Activated T-cell treated with anti-CD3 and anti-CD28 coated beads, Interleukin-2, amount 50 U/mL, for 24 hours (primary cell): ENCODE data around the gene EEFSEC.
"Not testable (repeated sequence)": the region's sequence is repeated elsewhere in the genome, so short reads cannot be mapped to it uniquely, and the experiment has no call there.

Experiments used
- DNase-seq: peaks from one replicate; pipeline ENCODE4 v3.0.0-alpha.2; 2020
- H3K27ac Mint-ChIP-seq: 2 replicates; pipeline ENCODE4 v1.8.0; 2020; ENCODE audit warnings: mild to moderate bottlenecking, mixed read lengths
- H3K27me3 Mint-ChIP-seq: 2 replicates; pipeline ENCODE4 v1.8.0; 2020; ENCODE audit warnings: mixed read lengths
- H3K36me3 Mint-ChIP-seq: 2 replicates; pipeline ENCODE4 v1.8.0; 2020; ENCODE audit warnings: low read depth, mixed read lengths
- H3K4me1 Mint-ChIP-seq: 2 replicates; pipeline ENCODE4 v1.8.0; 2020; ENCODE audit warnings: low read depth, mixed read lengths
- H3K4me3 Mint-ChIP-seq: 2 replicates; pipeline ENCODE4 v1.8.0; 2020; ENCODE audit warnings: mild to moderate bottlenecking, moderate library complexity, mixed read lengths
- H3K9me3 Mint-ChIP-seq: 2 replicates; pipeline ENCODE4 v1.8.0; 2020; ENCODE audit warnings: mixed read lengths

Gene EEFSEC

GRCh38 chr3:128143496-128143895 lies 9.8 kb upstream of the EEFSEC start:
- no peaks in the 10 kb centered on the region for H3K27me3 Mint-ChIP-seq
- no peaks in the 10 kb centered on the region for H3K4me1 Mint-ChIP-seq

GRCh38 chr3:128144512-128145187 lies 8.6 kb upstream of the EEFSEC start:
- Mint-ChIP-seq H3K4me3 (no peak overlapping the region), H3K4me1 (no peaks in the 10 kb centered on the region), H3K27ac (no peak overlapping the region), H3K27me3 (no peaks in the 10 kb centered on the region), H3K9me3 (no peaks in the 10 kb centered on the region), H3K36me3 (no peaks in the 10 kb centered on the region)
- no peak for DNase-seq

More at GRCh38 chr3:128143496-128143895, 9.8 kb upstream of the EEFSEC start:
- Mint-ChIP-seq H3K36me3 (no peaks in the 10 kb centered on the region), H3K9me3 (no peaks in the 10 kb centered on the region), H3K4me3 (no peak overlapping the region), H3K27ac (no peak overlapping the region)
- no peak for DNase-seq

- H3K36me3 Mint-ChIP-seq = no peaks in the 10 kb centered on the region
- no peak overlapping the region for H3K4me3 Mint-ChIP-seq
- H3K4me1 Mint-ChIP-seq = no peaks in the 10 kb centered on the region
- no peaks in the 10 kb centered on the region for H3K27me3 Mint-ChIP-seq
- H3K27ac Mint-ChIP-seq = no peak overlapping the region
- DNase-seq = no peak
- H3K9me3 Mint-ChIP-seq = no peaks in the 10 kb centered on the region
Measured at GRCh38 chr3:128145279-128145678, 8.0 kb upstream of the EEFSEC start.

- no peaks in the 10 kb centered on the region for H3K36me3 Mint-ChIP-seq
- no peaks in the 10 kb centered on the region for H3K4me1 Mint-ChIP-seq
- no peaks in the 10 kb centered on the region for H3K9me3 Mint-ChIP-seq
- H3K27ac Mint-ChIP-seq = no peak overlapping the region
- no peak overlapping the region for H3K4me3 Mint-ChIP-seq
- DNase-seq = no peak
- H3K27me3 Mint-ChIP-seq = no peaks in the 10 kb centered on the region
Measured at GRCh38 chr3:128146201-128146600, 7.1 kb upstream of the EEFSEC start.

GRCh38 chr3:128149650-128150049 lies 3.6 kb upstream of the EEFSEC start:
- peaks cover 13% of the 10 kb centered on the region for H3K4me1 Mint-ChIP-seq
- H3K27ac Mint-ChIP-seq = no peak overlapping the region
- peaks cover 3% of the 10 kb centered on the region for H3K9me3 Mint-ChIP-seq
- peaks cover 9% of the 10 kb centered on the region for H3K36me3 Mint-ChIP-seq
- no peak overlapping the region for H3K4me3 Mint-ChIP-seq
- no peaks in the 10 kb centered on the region for H3K27me3 Mint-ChIP-seq
- no peak for DNase-seq

- DNase-seq = no peak
- Mint-ChIP-seq H3K9me3 (peaks cover 3% of the 10 kb centered on the region), H3K4me3 (peak overlapping the region; percentile 30), H3K36me3 (peaks cover 23% of the 10 kb centered on the region), H3K27ac (peak overlapping the region; percentile 2), H3K4me1 (peaks cover 31% of the 10 kb centered on the region), H3K27me3 (no peaks in the 10 kb centered on the region)
Measured at GRCh38 chr3:128151758-128152274, 1.5 kb upstream of the EEFSEC start.

- H3K9me3 Mint-ChIP-seq = peaks cover 3% of the 10 kb centered on the region
- H3K36me3 Mint-ChIP-seq = peaks cover 30% of the 10 kb centered on the region
- H3K27me3 Mint-ChIP-seq = no peaks in the 10 kb centered on the region
- H3K4me3 Mint-ChIP-seq = peak overlapping the region; percentile 85
- peak overlapping the region; percentile 96 for H3K27ac Mint-ChIP-seq
- peaks cover 33% of the 10 kb centered on the region for H3K4me1 Mint-ChIP-seq
- no peak for DNase-seq
Measured at GRCh38 chr3:128152419-128153155, 694 bp upstream of the EEFSEC start.

GRCh38 chr3:128154354-128154753 lies 1.1 kb downstream of the EEFSEC start:
- Mint-ChIP-seq H3K4me3 (peak overlapping the region; percentile 85), H3K4me1 (peaks cover 36% of the 10 kb centered on the region), H3K36me3 (peaks cover 48% of the 10 kb centered on the region), H3K27ac (peak overlapping the region; percentile 96)
- H3K27me3 Mint-ChIP-seq, DNase-seq, H3K9me3 Mint-ChIP-seq: not testable (repeated sequence)

- H3K27ac Mint-ChIP-seq = no peak overlapping the region
Measured at GRCh38 chr3:128155616-128156360, 2.5 kb downstream of the EEFSEC start.

GRCh38 chr3:128160661-128161060 lies 7.4 kb downstream of the EEFSEC start:
- Mint-ChIP-seq H3K27ac (no peak overlapping the region), H3K4me3 (no peak overlapping the region), H3K36me3 (peaks cover 75% of the 10 kb centered on the region), H3K9me3 (no peaks in the 10 kb centered on the region), H3K4me1 (peaks cover 39% of the 10 kb centered on the region), H3K27me3 (no peaks in the 10 kb centered on the region)
- DNase-seq = no peak

More at GRCh38 chr3:128155616-128156360, 2.5 kb downstream of the EEFSEC start:
- Mint-ChIP-seq H3K4me1 (peaks cover 43% of the 10 kb centered on the region), H3K36me3 (peaks cover 60% of the 10 kb centered on the region), H3K9me3 (peaks cover 3% of the 10 kb centered on the region), H3K27me3 (no peaks in the 10 kb centered on the region), H3K4me3 (no peak overlapping the region)
- no peak for DNase-seq

- H3K4me1 Mint-ChIP-seq = peaks cover 25% of the 10 kb centered on the region
- no peaks in the 10 kb centered on the region for H3K27me3 Mint-ChIP-seq
- DNase-seq = no peak
- no peaks in the 10 kb centered on the region for H3K9me3 Mint-ChIP-seq
- H3K36me3 Mint-ChIP-seq = peaks cover 58% of the 10 kb centered on the region
- H3K27ac Mint-ChIP-seq = no peak overlapping the region
- no peak overlapping the region for H3K4me3 Mint-ChIP-seq
Measured at GRCh38 chr3:128163432-128163831, 10.2 kb downstream of the EEFSEC start.

GRCh38 chr3:128166971-128167453 lies 13.7 kb downstream of the EEFSEC start:
- H3K9me3 Mint-ChIP-seq = no peaks in the 10 kb centered on the region
- peaks cover 18% of the 10 kb centered on the region for H3K4me1 Mint-ChIP-seq
- H3K4me3 Mint-ChIP-seq = no peak overlapping the region
- DNase-seq = no peak
- no peaks in the 10 kb centered on the region for H3K27me3 Mint-ChIP-seq
- peaks cover 30% of the 10 kb centered on the region for H3K36me3 Mint-ChIP-seq
- no peak overlapping the region for H3K27ac Mint-ChIP-seq

- Mint-ChIP-seq H3K4me3 (no peak overlapping the region), H3K4me1 (peaks cover 17% of the 10 kb centered on the region), H3K36me3 (peaks cover 24% of the 10 kb centered on the region), H3K27me3 (no peaks in the 10 kb centered on the region), H3K9me3 (no peaks in the 10 kb centered on the region), H3K27ac (no peak overlapping the region)
- DNase-seq = no peak
Measured at GRCh38 chr3:128167646-128167972, 14.3 kb downstream of the EEFSEC start.

- DNase-seq = no peak
- Mint-ChIP-seq H3K27ac (no peak overlapping the region), H3K4me1 (peaks cover 16% of the 10 kb centered on the region), H3K4me3 (no peak overlapping the region), H3K9me3 (no peaks in the 10 kb centered on the region), H3K36me3 (peaks cover 19% of the 10 kb centered on the region), H3K27me3 (no peaks in the 10 kb centered on the region)
Measured at GRCh38 chr3:128167973-128168674, 14.8 kb downstream of the EEFSEC start.
